Measurements from ENCODE around the gene CCDC71.

CCDC71 gene

GRCh38 chr3:49166752-49167556, 823 bp upstream of the CCDC71 start:
- H3K36me3 ChIP-seq (ENCODE audit: insufficient read depth, low read depth, low read length) = peaks cover 24% of the 10 kb centered on the region
- H3K4me3 ChIP-seq (ENCODE audit: low read length) = peak overlapping the region; percentile 96
- peaks cover 5% of the 10 kb centered on the region; the same call in 1 of the 2 replicates for H3K27me3 ChIP-seq (ENCODE audit: insufficient read depth, low read length)
- H3K27ac ChIP-seq (ENCODE audit: low read length) = no peak overlapping the region
- no peaks in the 10 kb centered on the region for H3K9me3 ChIP-seq (ENCODE audit: insufficient read depth, low read depth, low read length)
- peaks cover 4% of the 10 kb centered on the region for H3K4me1 ChIP-seq (ENCODE audit: insufficient read depth, low read length)
- peak overlapping the region; percentile 96; the same call in 1 of the 2 replicates for H3K9ac ChIP-seq (ENCODE audit: low read depth, low read length)

- H3K4me3 ChIP-seq (ENCODE audit: low read length) = peak overlapping the region; percentile 96
- H3K27ac ChIP-seq (ENCODE audit: low read length) = peak overlapping the region; percentile 15
- H3K27me3 ChIP-seq (ENCODE audit: insufficient read depth, low read length) = peaks cover 5% of the 10 kb centered on the region; the same call in 1 of the 2 replicates
- peaks cover 4% of the 10 kb centered on the region for H3K4me1 ChIP-seq (ENCODE audit: insufficient read depth, low read length)
- H3K9me3 ChIP-seq (ENCODE audit: insufficient read depth, low read depth, low read length) = no peaks in the 10 kb centered on the region
- H3K36me3 ChIP-seq (ENCODE audit: insufficient read depth, low read depth, low read length) = peaks cover 31% of the 10 kb centered on the region
- peak overlapping the region; percentile 96 for H3K9ac ChIP-seq (ENCODE audit: low read depth, low read length)
Measured at GRCh38 chr3:49164983-49165720, 979 bp downstream of the CCDC71 start.

GRCh38 chr3:49163609-49164008, 2.5 kb downstream of the CCDC71 start:
- H3K4me1 ChIP-seq (ENCODE audit: insufficient read depth, low read length) = peaks cover 4% of the 10 kb centered on the region
- H3K9me3 ChIP-seq (ENCODE audit: insufficient read depth, low read depth, low read length) = no peaks in the 10 kb centered on the region
- H3K27me3 ChIP-seq (ENCODE audit: insufficient read depth, low read length) = peaks cover 5% of the 10 kb centered on the region; the same call in 1 of the 2 replicates
- H3K4me3 ChIP-seq (ENCODE audit: low read length) = no peak overlapping the region
- H3K27ac ChIP-seq (ENCODE audit: low read length) = no peak overlapping the region
- H3K9ac ChIP-seq (ENCODE audit: low read depth, low read length) = no peak overlapping the region
- peaks cover 31% of the 10 kb centered on the region for H3K36me3 ChIP-seq (ENCODE audit: insufficient read depth, low read depth, low read length)

- Histone ChIP-seq H3K36me3 (ENCODE audit: insufficient read depth, low read depth, low read length) (peaks cover 31% of the 10 kb centered on the region), H3K4me1 (ENCODE audit: insufficient read depth, low read length) (peaks cover 5% of the 10 kb centered on the region), H3K27me3 (ENCODE audit: insufficient read depth, low read length) (peaks cover 2% of the 10 kb centered on the region; the same call in 1 of the 2 replicates), H3K9me3 (ENCODE audit: insufficient read depth, low read depth, low read length) (no peaks in the 10 kb centered on the region), H3K9ac (ENCODE audit: low read depth, low read length) (no peak overlapping the region), H3K4me3 (ENCODE audit: low read length) (no peak overlapping the region), H3K27ac (ENCODE audit: low read length) (no peak overlapping the region)
Measured at GRCh38 chr3:49162751-49163419, 3.2 kb downstream of the CCDC71 start.

GRCh38 chr3:49161808-49162530, 4.2 kb downstream of the CCDC71 start:
- Histone ChIP-seq H3K9me3 (ENCODE audit: insufficient read depth, low read depth, low read length) (no peaks in the 10 kb centered on the region), H3K27ac (ENCODE audit: low read length) (no peak overlapping the region), H3K36me3 (ENCODE audit: insufficient read depth, low read depth, low read length) (peaks cover 31% of the 10 kb centered on the region), H3K4me3 (ENCODE audit: low read length) (no peak overlapping the region), H3K9ac (ENCODE audit: low read depth, low read length) (no peak overlapping the region), H3K4me1 (ENCODE audit: insufficient read depth, low read length) (peaks cover 7% of the 10 kb centered on the region), H3K27me3 (ENCODE audit: insufficient read depth, low read length) (no peaks in the 10 kb centered on the region)

- Histone ChIP-seq H3K9ac (ENCODE audit: low read depth, low read length) (no peak overlapping the region), H3K4me3 (ENCODE audit: low read length) (no peak overlapping the region), H3K9me3 (ENCODE audit: insufficient read depth, low read depth, low read length) (no peaks in the 10 kb centered on the region), H3K27me3 (ENCODE audit: insufficient read depth, low read length) (no peaks in the 10 kb centered on the region), H3K36me3 (ENCODE audit: insufficient read depth, low read depth, low read length) (peaks cover 31% of the 10 kb centered on the region), H3K4me1 (ENCODE audit: insufficient read depth, low read length) (peaks cover 3% of the 10 kb centered on the region; the same call in 1 of the 2 replicates), H3K27ac (ENCODE audit: low read length) (no peak overlapping the region)
Measured at GRCh38 chr3:49161197-49161596, 4.9 kb downstream of the CCDC71 start.

GRCh38 chr3:49158792-49159191, 7.3 kb downstream of the CCDC71 start:
- H3K9me3 ChIP-seq (ENCODE audit: insufficient read depth, low read depth, low read length) = no peaks in the 10 kb centered on the region
- H3K36me3 ChIP-seq (ENCODE audit: insufficient read depth, low read depth, low read length) = peaks cover 21% of the 10 kb centered on the region
- no peak overlapping the region for H3K27ac ChIP-seq (ENCODE audit: low read length)
- H3K4me3 ChIP-seq (ENCODE audit: low read length) = no peak overlapping the region
- no peak overlapping the region for H3K9ac ChIP-seq (ENCODE audit: low read depth, low read length)
- H3K27me3 ChIP-seq (ENCODE audit: insufficient read depth, low read length) = no peaks in the 10 kb centered on the region; the same call in 1 of the 2 replicates
- H3K4me1 ChIP-seq (ENCODE audit: insufficient read depth, low read length) = peaks cover 3% of the 10 kb centered on the region; the same call in 1 of the 2 replicates

GRCh38 chr3:49158103-49158709, 7.9 kb downstream of the CCDC71 start:
- Histone ChIP-seq H3K27ac (ENCODE audit: low read length) (no peak overlapping the region), H3K4me1 (ENCODE audit: insufficient read depth, low read length) (peaks cover 3% of the 10 kb centered on the region; the same call in 1 of the 2 replicates), H3K9me3 (ENCODE audit: insufficient read depth, low read depth, low read length) (no peaks in the 10 kb centered on the region), H3K36me3 (ENCODE audit: insufficient read depth, low read depth, low read length) (peaks cover 15% of the 10 kb centered on the region), H3K4me3 (ENCODE audit: low read length) (no peak overlapping the region), H3K27me3 (ENCODE audit: insufficient read depth, low read length) (peaks cover 2% of the 10 kb centered on the region; the same call in 1 of the 2 replicates), H3K9ac (ENCODE audit: low read depth, low read length) (no peak overlapping the region)

GRCh38 chr3:49157289-49157688, 8.8 kb downstream of the CCDC71 start:
- no peaks in the 10 kb centered on the region for H3K9me3 ChIP-seq (ENCODE audit: insufficient read depth, low read depth, low read length)
- H3K27ac ChIP-seq (ENCODE audit: low read length) = no peak overlapping the region
- H3K27me3 ChIP-seq (ENCODE audit: insufficient read depth, low read length) = peaks cover 4% of the 10 kb centered on the region
- H3K4me1 ChIP-seq (ENCODE audit: insufficient read depth, low read length) = peaks cover 3% of the 10 kb centered on the region; the same call in 1 of the 2 replicates
- no peak overlapping the region for H3K9ac ChIP-seq (ENCODE audit: low read depth, low read length)
- no peak overlapping the region for H3K4me3 ChIP-seq (ENCODE audit: low read length)
- H3K36me3 ChIP-seq (ENCODE audit: insufficient read depth, low read depth, low read length) = peaks cover 9% of the 10 kb centered on the region

GRCh38 chr3:49153349-49153912, 12.7 kb downstream of the CCDC71 start:
- peaks cover 3% of the 10 kb centered on the region; the same call in 1 of the 2 replicates for H3K4me1 ChIP-seq (ENCODE audit: insufficient read depth, low read length)
- H3K36me3 ChIP-seq (ENCODE audit: insufficient read depth, low read depth, low read length) = no peaks in the 10 kb centered on the region
- H3K27ac ChIP-seq (ENCODE audit: low read length) = no peak overlapping the region
- H3K9me3 ChIP-seq (ENCODE audit: insufficient read depth, low read depth, low read length) = no peaks in the 10 kb centered on the region
- no peak overlapping the region for H3K9ac ChIP-seq (ENCODE audit: low read depth, low read length)
- H3K4me3 ChIP-seq (ENCODE audit: low read length) = no peak overlapping the region
- H3K27me3 ChIP-seq (ENCODE audit: insufficient read depth, low read length) = peaks cover 12% of the 10 kb centered on the region
